Measurements from ENCODE around the gene SNAPC2.
"Not testable (repeated sequence)": the region's sequence is repeated elsewhere in the genome, so short reads cannot be mapped to it uniquely, and the experiment has no call there.

Gene SNAPC2

GRCh38 chr19:7888826-7889217 lies 31.3 kb upstream of the SNAPC2 start:
- DNase-seq = no peak

- DNase-seq = not testable (repeated sequence)
These were observed 26.6 kb upstream of the SNAPC2 start for GRCh38 chr19:7893362-7894101.

GRCh38 chr19:7894612-7895309 lies 25.4 kb upstream of the SNAPC2 start:
- DNase-seq = no peak

GRCh38 chr19:7895565-7895964 lies 24.6 kb upstream of the SNAPC2 start:
- no peak for DNase-seq

GRCh38 chr19:7897292-7897691 lies 22.8 kb upstream of the SNAPC2 start:
- DNase-seq = no peak

GRCh38 chr19:7898967-7899366 lies 21.2 kb upstream of the SNAPC2 start:
- no peak for DNase-seq

DNA sequence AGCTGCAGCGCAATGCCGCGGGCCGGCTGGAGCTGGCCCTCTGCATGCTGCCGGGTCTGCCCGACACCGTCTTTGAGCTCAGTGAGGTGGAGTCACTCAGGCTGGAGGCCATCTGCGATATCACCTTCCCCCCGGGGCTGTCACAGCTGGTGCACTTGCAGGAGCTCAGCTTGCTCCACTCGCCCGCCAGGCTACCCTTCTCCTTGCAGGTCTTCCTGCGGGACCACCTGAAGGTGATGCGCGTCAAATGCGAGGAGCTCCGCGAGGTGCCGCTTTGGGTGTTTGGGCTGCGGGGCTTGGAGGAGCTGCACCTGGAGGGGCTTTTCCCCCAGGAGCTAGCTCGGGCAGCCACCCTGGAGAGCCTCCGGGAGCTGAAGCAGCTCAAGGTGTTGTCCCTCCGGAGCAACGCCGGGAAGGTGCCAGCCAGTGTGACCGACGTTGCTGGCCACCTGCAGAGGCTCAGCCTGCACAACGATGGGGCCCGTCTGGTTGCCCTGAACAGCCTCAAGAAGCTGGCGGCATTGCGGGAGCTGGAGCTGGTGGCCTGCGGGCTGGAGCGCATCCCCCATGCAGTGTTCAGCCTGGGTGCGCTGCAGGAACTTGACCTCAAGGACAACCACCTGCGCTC lies 20.3 kb upstream of the SNAPC2 start:
- no peak for DNase-seq

GRCh38 chr19:7900401-7900870 lies 19.7 kb upstream of the SNAPC2 start:
- no peak for DNase-seq

DNA sequence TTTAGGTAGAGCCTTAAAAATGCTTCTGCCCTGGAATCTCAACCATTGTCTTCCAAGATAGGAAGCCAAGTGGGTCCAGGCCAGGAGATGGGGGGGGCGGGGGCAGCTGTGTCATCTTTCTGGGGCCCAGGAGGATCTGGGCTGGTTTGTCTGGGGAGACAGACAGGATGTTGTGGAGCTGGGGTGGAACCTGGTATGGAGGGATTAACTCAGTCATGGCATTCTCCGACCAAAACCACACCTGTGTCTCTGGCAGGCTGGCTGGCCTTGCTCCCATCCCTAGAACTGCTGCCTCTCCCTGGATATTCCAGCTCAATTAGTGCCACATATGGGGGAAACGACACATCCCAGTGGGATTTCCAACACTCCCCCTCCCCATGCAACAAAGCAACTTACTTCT lies 19.2 kb upstream of the SNAPC2 start:
- no peak for DNase-seq

DNA sequence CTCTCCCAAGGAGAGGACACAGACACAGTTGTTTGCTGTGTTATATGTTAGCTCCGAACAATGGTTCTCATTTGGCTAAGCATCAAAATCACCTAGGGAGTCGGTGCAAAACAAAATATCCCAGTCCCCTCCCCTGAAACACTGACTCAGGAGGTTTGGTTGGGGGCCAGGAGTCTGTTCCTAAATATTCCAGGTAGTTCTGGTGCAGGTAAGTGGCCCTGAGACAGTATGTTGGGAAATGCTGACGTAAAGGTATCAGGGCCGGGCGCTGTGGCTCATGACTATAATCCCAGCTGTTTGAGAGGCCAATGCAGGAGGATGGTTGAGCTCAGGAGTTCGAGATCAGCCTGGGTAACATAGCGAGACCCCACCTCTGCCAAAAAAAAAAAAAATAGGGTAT lies 18.8 kb upstream of the SNAPC2 start:
- no peak for DNase-seq

DNA sequence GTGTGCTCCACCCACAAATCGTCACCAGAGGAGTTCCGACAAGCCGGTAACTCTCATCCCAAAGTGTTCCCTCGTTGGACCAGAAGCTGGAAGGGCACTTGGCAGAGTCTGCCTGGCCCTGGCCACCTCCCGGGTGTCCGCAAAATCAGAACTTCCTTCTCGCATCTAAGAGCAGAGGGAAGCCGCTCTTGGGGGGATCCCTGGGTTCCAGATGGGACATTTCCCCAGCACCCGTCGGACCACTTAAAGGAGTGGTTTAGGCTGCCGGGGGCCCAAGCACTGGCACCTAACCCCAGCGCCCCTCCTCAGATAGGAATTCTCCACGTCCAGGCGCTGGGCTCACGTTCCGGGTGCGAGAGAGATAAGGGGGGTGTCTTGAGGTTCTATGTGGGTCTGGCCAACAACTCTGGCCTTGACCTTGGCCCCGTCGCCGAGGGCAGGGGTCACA lies 17.3 kb upstream of the SNAPC2 start:
- no peak for DNase-seq

- DNase-seq = peak; percentile 99
These were observed 16.7 kb upstream of the SNAPC2 start, which contains the start of gene MAP2K7 for GRCh38 chr19:7903244-7904073. Gene MAP2K7, plus strand, starts transcription at chr19:7903877. Its CDS starts 68 bp downstream, at chr19:7903945.

- no peak for DNase-seq
These were observed 15.8 kb upstream of the SNAPC2 start for GRCh38 chr19:7904074-7905020.

DNA sequence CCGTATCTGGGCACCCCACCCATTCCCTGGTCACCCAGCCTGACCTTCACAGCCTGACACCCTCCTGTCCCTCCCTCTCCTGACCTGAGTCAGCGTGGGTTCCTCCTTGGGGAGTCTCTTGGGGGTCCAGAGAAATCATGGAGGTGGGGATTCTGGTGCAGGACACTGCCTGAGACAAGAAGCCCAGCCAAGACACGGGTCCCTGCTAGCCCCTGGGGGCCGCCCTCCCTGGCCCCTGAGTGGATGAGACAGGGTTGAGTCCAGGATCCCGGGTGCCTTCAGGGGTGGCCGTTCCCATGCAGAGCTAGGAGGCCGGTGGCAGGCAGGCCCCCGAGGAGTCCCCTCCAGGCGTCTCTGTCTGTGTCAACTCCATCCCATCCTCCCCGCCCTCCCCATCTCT lies 14.9 kb upstream of the SNAPC2 start:
- no peak for DNase-seq

DNA sequence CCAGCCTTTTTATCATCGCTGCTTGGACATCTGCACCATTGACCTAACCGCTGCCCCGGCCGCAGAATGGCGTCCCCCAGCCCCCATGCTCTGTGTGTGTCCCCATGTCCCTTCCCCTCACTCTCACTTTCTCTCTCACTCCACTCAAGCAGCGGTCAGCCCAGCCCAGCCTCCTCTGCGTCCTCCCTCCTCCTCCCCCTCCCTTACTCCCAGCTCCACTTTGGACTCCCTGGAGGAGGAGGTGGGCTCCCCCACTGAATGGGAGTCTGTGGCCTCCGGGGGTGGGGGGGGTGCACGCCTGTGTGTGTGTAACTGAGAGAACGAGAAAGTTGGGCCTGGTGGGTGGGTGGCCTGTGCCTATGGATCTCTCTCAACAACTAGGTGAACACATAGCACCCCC lies 14.3 kb upstream of the SNAPC2 start:
- no peak for DNase-seq

GRCh38 chr19:7907122-7907521 lies 13.0 kb upstream of the SNAPC2 start:
- DNase-seq = no peak

DNA sequence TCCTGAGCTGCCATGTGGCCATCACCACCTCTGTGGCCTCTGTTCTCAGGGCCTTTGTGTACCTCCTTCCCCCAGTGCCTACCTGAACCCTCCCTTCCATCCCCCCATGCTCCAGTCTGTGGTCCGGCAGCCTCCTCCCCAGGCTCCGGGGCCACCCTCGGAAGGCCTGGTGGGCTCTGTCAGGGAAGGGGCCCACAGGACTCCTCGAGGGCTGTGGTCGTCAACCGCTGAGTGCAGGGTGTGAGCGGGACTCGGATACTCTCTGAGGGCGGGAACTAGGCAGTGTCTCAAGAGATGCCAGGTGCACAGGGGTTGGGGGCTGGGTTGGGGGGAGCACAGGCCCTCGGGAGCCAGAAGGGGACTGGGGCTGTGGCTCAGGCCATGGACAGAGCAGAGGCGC lies 12.6 kb upstream of the SNAPC2 start:
- DNase-seq = no peak

GRCh38 chr19:7908078-7908699 lies 11.9 kb upstream of the SNAPC2 start:
- no peak for DNase-seq

GRCh38 chr19:7908742-7909461 lies 11.2 kb upstream of the SNAPC2 start:
- no peak for DNase-seq

DNA sequence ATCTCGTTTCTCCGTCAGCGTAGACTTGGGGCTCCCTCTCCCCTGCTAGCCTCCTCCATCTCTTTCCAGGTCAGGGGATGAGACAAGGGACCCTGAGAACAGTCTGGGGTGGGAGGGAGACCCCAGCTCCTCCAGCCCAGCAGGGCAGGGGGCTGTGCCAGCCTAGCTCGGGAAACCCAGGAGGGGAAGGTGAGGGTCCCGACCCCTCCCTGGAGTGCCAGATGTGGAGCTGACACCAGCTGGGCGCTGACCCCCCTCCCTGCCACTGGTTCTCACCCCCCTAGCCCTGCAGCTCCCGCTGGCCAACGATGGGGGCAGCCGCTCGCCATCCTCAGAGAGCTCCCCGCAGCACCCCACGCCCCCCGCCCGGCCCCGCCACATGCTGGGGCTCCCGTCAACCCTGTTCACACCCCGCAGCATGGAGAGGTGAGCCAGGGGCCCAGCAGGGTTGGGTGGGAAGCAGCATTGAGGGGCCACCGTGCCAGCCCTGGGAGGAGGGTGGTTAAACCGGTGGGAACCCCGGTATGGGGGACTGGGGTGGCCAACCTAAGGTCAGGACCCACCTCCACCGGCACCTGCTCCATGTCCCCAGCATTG lies 10.6 kb upstream of the SNAPC2 start:
- DNase-seq = no peak
